Smooth muscle cell (in vitro differentiated cells): ENCODE results near the gene GAB2. TPM values are rescaled to one million over a fixed set of nuclear protein-coding genes. Genes with fewer than 3 reads are reported as not detected.

Source experiments
- DNase-seq: peaks from one replicate; lab custom pipeline; 2025; ENCODE audit not compliant: unreplicated experiment; lab: John Stamatoyannopoulos, UW
- H2AFZ ChIP-seq: fragments of 200-600 bp; sonication (generic); 2 replicates; pipeline ENCODE4 v1.6.0; 2016; ENCODE audit warnings: antibody characterized with exemption, low read depth, mild to moderate bottlenecking
- H3F3A ChIP-seq: fragments of 200-600 bp; sonication (generic); 2 replicates; pipeline ENCODE4 v1.6.0; 2017; ENCODE audit warnings: antibody characterized with exemption, low read depth
- H3K27ac ChIP-seq: fragments of 200-600 bp; sonication (generic); 2 replicates; pipeline ENCODE4 v1.5.1; 2016; ENCODE audit warnings: low read depth, mild to moderate bottlenecking
- H3K27me3 ChIP-seq: fragments of 200-600 bp; sonication (generic); 2 replicates; pipeline ENCODE4 v1.6.1; 2016; ENCODE audit warnings: low read depth, mild to moderate bottlenecking
- H3K36me3 ChIP-seq: fragments of 200-600 bp; sonication (generic); 2 replicates; pipeline ENCODE4 v1.5.1; 2016; ENCODE audit warnings: low read depth
- H3K4me1 ChIP-seq: fragments of 200-600 bp; sonication (generic); 2 replicates; pipeline ENCODE4 v1.5.1; 2016; ENCODE audit warnings: low read depth
- H3K4me2 ChIP-seq: fragments of 200-600 bp; sonication (generic); 2 replicates; pipeline ENCODE4 v1.6.0; 2016; ENCODE audit warnings: mild to moderate bottlenecking
- H3K4me3 ChIP-seq: fragments of 200-600 bp; sonication (generic); 2 replicates; pipeline ENCODE4 v1.5.1; 2016; ENCODE audit warnings: mild to moderate bottlenecking
- H3K79me2 ChIP-seq: fragments of 200-600 bp; sonication (generic); 2 replicates; pipeline ENCODE4 v1.6.0; 2016; ENCODE audit warnings: low read depth, mild to moderate bottlenecking
- H3K9ac ChIP-seq: fragments of 200-600 bp; sonication (generic); 2 replicates; pipeline ENCODE4 v1.6.0; 2016; ENCODE audit warnings: low read depth
- H3K9me3 ChIP-seq: fragments of 200-600 bp; sonication (generic); replicated peaks from 2 replicates; pipeline ENCODE4 v1.5.1; 2016; ENCODE audit warnings: low read depth
- H4K20me1 ChIP-seq: fragments of 200-600 bp; sonication (generic); 2 replicates; pipeline ENCODE4 v1.6.0; 2016; ENCODE audit warnings: low read depth
- WGBS: methylation state at CpG from one replicate; pipeline ENCODE4 v1.1.7; 2016; ENCODE audit warnings: low lambda C conversion rate; 5-methylcytosine and 5-hydroxymethylcytosine counted together
- polyA plus RNA-seq: library from polyadenylated mRNA; unstranded; fragments of >200 nt; fragmentation: Nextera tagmentation; extraction: Ambion mirVana; gene quantifications from 2 replicates; pipeline ENCODE4 v1.2.1, GENCODE V29; 2016
- total RNA-seq: library from RNA; depleted of rRNA; stranded (reverse); fragments of >200 nt; gene quantifications from 2 replicates; pipeline ENCODE4 v1.2.3, GENCODE V29; 2014
- TF ChIP-seq, protein P1 (sequence below): fragments of 200-600 bp; sonication (generic); IDR thresholded peaks from 2 replicates; pipeline ENCODE4 v1.5.1; 2017; ENCODE audit warnings: borderline replicate concordance, mild to moderate bottlenecking, antibody characterized with exemption; ENCODE audit not compliant: insufficient read depth, poor library complexity, severe bottlenecking

The GAB2 gene
- total and polyA plus RNA-seq, 2 experiments from 2014 or later, result 4.2 to 9.7 TPM

DNA sequence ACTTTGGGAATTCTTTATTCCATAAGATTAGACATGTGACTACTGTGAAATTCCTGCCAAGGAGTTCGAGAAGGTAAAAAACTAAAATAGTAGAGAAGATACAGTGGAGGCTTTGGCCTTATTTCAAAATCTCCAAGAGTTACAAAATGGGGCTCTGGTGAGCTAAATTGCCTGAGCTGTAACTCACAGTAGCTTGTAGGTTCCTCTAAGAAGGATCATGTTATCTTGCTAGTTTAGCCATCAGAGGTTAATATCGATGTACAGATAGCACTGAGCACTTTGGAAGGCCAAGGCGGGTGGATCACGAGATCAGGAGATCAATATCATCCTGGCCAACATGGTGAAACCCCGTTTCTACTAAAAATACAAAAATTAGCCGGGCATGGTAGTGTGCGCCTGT is 147.8 kb downstream of the GAB2 start:
- TF ChIP-seq, protein P1, sequence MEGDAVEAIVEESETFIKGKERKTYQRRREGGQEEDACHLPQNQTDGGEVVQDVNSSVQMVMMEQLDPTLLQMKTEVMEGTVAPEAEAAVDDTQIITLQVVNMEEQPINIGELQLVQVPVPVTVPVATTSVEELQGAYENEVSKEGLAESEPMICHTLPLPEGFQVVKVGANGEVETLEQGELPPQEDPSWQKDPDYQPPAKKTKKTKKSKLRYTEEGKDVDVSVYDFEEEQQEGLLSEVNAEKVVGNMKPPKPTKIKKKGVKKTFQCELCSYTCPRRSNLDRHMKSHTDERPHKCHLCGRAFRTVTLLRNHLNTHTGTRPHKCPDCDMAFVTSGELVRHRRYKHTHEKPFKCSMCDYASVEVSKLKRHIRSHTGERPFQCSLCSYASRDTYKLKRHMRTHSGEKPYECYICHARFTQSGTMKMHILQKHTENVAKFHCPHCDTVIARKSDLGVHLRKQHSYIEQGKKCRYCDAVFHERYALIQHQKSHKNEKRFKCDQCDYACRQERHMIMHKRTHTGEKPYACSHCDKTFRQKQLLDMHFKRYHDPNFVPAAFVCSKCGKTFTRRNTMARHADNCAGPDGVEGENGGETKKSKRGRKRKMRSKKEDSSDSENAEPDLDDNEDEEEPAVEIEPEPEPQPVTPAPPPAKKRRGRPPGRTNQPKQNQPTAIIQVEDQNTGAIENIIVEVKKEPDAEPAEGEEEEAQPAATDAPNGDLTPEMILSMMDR, result no peak

DNA sequence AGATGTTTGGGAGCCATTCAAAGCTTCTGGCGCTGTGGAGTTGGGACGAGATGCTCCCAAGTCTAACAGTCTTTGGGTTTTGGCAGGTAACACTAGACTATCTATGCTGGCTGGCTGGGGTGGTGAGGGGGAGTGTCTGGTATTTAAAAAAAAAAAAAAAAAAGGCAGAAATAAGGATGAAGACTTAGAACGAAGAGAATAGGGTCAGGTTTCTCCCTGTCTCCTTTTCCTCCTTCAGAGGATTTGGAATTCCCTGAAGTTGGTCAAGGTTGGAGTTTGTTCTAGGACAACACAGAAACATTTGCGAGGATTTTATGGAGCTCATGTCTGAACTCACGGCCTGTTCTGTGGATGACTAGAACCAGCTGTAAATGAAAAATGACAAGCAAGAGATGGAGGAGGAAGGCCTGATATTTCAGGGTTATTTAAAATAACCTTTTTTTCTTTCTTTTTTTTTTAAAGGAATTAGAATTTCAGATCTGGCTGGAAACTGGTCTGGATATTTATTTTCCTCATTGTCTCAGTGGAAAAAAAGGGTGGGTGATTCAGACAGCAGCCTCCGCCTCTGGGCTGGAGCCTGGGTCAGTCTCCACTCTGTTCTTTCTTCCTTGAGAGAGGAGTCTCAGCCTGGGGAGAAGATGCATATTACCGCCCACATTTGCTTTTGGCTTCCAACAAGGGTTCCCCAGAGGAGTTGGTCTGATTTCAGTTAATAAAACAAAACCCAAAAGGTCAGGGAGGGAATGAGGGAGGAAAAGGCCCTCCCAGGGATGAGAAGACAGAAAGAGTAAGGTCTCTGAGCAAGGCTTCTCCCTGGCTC is 148.8 kb downstream of the GAB2 start:
- H3K27me3 ChIP-seq, result no peaks in the 10 kb centered on the region
- peak overlapping the region; percentile 68 for H2AFZ ChIP-seq
- TF ChIP-seq, protein P1, result no peak
- peak overlapping the region; percentile 77 for H3K27ac ChIP-seq
- H3K79me2 ChIP-seq, result peaks cover 18% of the 10 kb centered on the region
- no peak for DNase-seq
- no peak overlapping the region for H3K4me3 ChIP-seq
- 62% methylated on average over 7 of the region's 7 CpGs for WGBS
- H3K4me2 ChIP-seq, result peak overlapping the region; percentile 44
- no peaks in the 10 kb centered on the region for H3K36me3 ChIP-seq
- no peak overlapping the region for H3K9ac ChIP-seq
- H4K20me1 ChIP-seq, result no peaks in the 10 kb centered on the region
- H3F3A ChIP-seq, result no peaks in the 10 kb centered on the region
- H3K4me1 ChIP-seq, result peaks cover 4% of the 10 kb centered on the region
- H3K9me3 ChIP-seq, result no peaks in the 10 kb centered on the region

More for the DNA sequence above, 147.8 kb downstream of the GAB2 start:
- no peaks in the 10 kb centered on the region for H3K36me3 ChIP-seq
- no peak overlapping the region for H2AFZ ChIP-seq
- H3K4me2 ChIP-seq, result no peak overlapping the region
- no peaks in the 10 kb centered on the region for H4K20me1 ChIP-seq
- H3K79me2 ChIP-seq, result peaks cover 8% of the 10 kb centered on the region
- no peaks in the 10 kb centered on the region for H3K9me3 ChIP-seq
- no peak overlapping the region for H3K4me3 ChIP-seq
- 99% methylated on average over 7 of the region's 7 CpGs for WGBS
- no peaks in the 10 kb centered on the region for H3F3A ChIP-seq
- no peak for DNase-seq
- H3K4me1 ChIP-seq, result peaks cover 4% of the 10 kb centered on the region
- no peaks in the 10 kb centered on the region for H3K27me3 ChIP-seq
- no peak overlapping the region for H3K27ac ChIP-seq
- H3K9ac ChIP-seq, result no peak overlapping the region

DNA sequence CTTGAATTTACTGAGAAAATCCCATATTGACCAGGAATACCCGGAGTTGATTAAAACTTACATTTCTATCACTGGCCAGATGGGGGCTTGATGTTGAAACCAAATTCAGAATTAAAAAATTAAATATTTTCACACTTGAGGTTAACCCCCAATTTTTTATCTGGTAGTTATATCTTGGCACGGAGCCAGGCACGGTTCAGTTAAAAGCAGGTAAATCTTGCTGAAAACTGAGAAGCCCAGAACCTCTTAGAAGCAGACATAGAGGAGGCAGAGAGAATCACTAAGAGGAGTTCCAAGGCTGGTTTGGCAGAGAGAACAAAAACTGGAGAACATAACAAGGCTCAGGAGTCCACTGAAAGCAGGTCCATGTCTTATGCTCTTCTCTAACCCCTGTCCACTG is 151.2 kb downstream of the GAB2 start:
- no peak overlapping the region for H3K27ac ChIP-seq
- peaks cover 4% of the 10 kb centered on the region for H3K4me1 ChIP-seq
- no peaks in the 10 kb centered on the region for H3K9me3 ChIP-seq
- H3K27me3 ChIP-seq, result no peaks in the 10 kb centered on the region
- H2AFZ ChIP-seq, result no peak overlapping the region
- H3K4me3 ChIP-seq, result no peak overlapping the region
- H3F3A ChIP-seq, result peaks cover 4% of the 10 kb centered on the region
- no peak overlapping the region for H3K9ac ChIP-seq
- no peaks in the 10 kb centered on the region for H4K20me1 ChIP-seq
- 93% methylated on average over 3 of the region's 3 CpGs for WGBS
- no peak overlapping the region for H3K4me2 ChIP-seq
- peaks cover 20% of the 10 kb centered on the region for H3K79me2 ChIP-seq
- TF ChIP-seq, protein P1, result no peak
- no peak for DNase-seq
- no peaks in the 10 kb centered on the region for H3K36me3 ChIP-seq

DNA sequence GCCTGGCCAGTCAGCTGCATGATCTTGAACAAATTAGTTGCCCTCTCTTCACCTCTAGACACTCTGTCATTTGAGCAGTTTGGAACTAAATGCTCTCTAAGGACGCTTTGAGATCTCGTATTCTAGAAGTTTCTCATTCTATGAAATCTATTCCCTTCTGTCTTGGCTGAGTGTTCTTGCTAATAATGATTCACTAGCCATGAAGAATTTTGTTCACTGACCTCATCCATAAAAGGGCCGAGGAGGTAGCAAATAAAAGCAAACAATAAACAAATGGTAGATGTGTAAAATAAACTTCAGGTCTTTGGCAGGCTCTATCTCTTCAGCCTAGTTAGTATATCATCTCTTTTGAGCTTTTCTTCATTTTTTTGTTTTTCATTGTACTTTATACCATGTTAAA is 152.3 kb downstream of the GAB2 start:
- Histone ChIP-seq H3K27ac (peak overlapping the region; percentile 2), H4K20me1 (no peaks in the 10 kb centered on the region), H3K36me3 (no peaks in the 10 kb centered on the region), H2AFZ (no peak overlapping the region), H3K27me3 (no peaks in the 10 kb centered on the region), H3K9me3 (no peaks in the 10 kb centered on the region), H3K9ac (no peak overlapping the region), H3K4me1 (peaks cover 4% of the 10 kb centered on the region), H3F3A (peaks cover 4% of the 10 kb centered on the region), H3K4me2 (no peak overlapping the region), H3K4me3 (no peak overlapping the region), H3K79me2 (peaks cover 20% of the 10 kb centered on the region)
- TF ChIP-seq, protein P1, result no peak
- DNase-seq, result no peak
- WGBS, result 55% methylated on average over 3 of the region's 3 CpGs
